ENCODE results near the gene SYNJ2.

SYNJ2 gene

DNA sequence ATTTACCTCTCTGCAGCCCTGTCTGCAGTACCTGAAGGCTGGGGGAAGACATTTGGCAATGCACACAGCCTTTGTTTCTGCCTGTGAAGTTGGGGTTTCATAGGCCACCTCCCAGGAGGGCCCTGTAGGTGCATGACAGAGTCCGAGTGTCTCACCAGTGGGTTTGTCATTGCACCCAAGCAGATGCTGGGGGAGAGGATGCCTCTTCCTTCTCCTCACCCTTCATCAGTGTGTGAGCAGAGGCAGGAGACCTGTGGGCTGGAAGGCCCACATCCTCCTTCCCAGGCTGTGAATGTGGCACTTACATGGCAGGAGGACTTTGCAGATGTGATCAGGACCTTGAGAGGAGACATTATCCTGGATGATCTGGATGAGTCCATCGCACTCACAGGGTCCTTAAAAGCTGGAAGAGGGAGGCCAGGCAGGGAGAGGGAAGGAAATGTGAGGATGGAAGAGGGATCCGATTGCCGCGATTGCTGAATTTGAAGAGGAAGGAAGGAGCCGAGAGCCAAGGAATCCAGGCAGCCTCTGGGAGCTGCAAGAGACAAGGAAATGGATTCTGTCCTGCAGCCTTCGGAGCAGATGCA is 30.4 kb downstream of the SYNJ2 start:
- TF ChIP-seq, protein P1, sequence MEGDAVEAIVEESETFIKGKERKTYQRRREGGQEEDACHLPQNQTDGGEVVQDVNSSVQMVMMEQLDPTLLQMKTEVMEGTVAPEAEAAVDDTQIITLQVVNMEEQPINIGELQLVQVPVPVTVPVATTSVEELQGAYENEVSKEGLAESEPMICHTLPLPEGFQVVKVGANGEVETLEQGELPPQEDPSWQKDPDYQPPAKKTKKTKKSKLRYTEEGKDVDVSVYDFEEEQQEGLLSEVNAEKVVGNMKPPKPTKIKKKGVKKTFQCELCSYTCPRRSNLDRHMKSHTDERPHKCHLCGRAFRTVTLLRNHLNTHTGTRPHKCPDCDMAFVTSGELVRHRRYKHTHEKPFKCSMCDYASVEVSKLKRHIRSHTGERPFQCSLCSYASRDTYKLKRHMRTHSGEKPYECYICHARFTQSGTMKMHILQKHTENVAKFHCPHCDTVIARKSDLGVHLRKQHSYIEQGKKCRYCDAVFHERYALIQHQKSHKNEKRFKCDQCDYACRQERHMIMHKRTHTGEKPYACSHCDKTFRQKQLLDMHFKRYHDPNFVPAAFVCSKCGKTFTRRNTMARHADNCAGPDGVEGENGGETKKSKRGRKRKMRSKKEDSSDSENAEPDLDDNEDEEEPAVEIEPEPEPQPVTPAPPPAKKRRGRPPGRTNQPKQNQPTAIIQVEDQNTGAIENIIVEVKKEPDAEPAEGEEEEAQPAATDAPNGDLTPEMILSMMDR (IDR thresholded peaks at IDR 0.05; ENCODE audit: insufficient read depth, low read length, poor library complexity, severe bottlenecking) = no peak
- H3K27me3 ChIP-seq (replicated peaks; ENCODE audit: control insufficient read depth, insufficient read depth, low read length) = no peaks in the 10 kb centered on the region
- H3K4me3 ChIP-seq (replicated peaks; ENCODE audit: low read depth, low read length) = no peak overlapping the region
- H3K36me3 ChIP-seq (ENCODE audit: control insufficient read depth, insufficient read depth, low read length) = no peaks in the 10 kb centered on the region; the same call in 1 of the 2 replicates
- no peak for DNase-seq (ENCODE audit: extremely low read depth, insufficient read length)

DNA sequence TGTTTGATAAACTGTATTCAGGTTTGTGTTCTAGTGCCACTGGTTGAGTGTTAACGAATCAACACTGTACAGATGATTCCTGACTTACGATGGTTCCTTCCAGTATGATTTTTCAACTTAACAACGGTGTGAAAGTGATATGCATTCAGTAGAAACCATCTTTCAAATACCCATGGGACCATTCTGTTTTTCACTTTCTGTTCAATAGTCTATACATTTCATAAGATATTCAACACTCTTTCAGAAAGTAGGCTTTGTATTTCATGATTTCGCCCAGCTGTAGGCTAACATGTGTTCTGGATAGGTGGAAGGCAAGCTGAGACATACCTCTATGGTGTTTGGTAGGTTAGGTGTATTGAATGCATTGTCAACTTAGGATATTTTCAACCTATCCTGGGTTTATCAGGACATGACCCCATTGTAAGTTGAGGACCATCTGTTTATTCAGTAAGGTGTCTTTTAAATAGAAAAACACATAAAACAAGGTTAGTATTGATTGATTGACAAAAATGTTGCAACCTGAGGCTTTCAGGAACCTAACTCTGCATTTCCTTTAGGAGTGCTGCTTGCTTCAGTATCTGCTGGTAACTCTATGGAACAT is 32.3 kb downstream of the SYNJ2 start:
- Histone ChIP-seq H3K36me3 (ENCODE audit: control insufficient read depth, insufficient read depth, low read length) (no peaks in the 10 kb centered on the region; the same call in none of the 2 replicates), H3K4me3 (replicated peaks; ENCODE audit: low read depth, low read length) (no peak overlapping the region), H3K27me3 (replicated peaks; ENCODE audit: control insufficient read depth, insufficient read depth, low read length) (no peaks in the 10 kb centered on the region)
- TF ChIP-seq, protein P1 (IDR thresholded peaks at IDR 0.05; ENCODE audit: insufficient read depth, low read length, poor library complexity, severe bottlenecking) = no peak
- no peak for DNase-seq (ENCODE audit: extremely low read depth, insufficient read length)

DNA sequence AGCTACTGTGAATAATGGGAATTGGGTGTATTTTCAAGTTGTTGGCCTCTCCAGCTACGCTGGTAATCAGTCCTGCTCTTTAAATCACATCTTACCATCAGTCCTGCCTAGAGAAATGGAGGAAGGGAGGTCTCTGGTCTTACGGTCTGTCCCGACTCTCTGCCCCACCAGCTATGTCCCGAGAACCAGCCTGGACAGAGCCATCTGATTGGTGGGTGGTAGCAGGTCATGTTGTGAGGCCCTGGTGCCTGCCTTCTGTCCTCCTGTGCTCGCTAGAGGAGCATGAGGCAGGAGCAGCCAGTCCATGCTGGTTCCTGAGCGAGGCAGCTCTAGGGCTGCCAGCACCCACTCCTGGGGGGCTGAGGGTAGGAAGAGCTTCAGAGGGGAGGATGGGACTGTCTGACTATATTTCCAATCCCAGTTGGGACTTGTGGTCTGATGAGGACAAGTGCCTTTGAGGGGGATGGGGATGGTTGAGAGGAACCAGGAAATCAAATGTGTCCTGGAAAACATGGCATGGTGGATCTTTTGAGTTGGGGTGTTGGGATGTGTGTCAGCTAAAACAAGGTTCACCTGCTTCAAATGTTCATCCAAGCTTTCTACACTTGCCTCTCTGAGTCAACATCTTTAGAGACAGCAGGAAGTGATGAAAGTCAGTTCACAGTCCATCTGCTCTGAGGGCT is 33.0 kb downstream of the SYNJ2 start:
- TF ChIP-seq, protein P1 (IDR thresholded peaks at IDR 0.05; ENCODE audit: insufficient read depth, low read length, poor library complexity, severe bottlenecking) = no peak
- DNase-seq (ENCODE audit: extremely low read depth, insufficient read length) = no peak
- H3K36me3 ChIP-seq (ENCODE audit: control insufficient read depth, insufficient read depth, low read length) = no peaks in the 10 kb centered on the region; the same call in none of the 2 replicates
- H3K27me3 ChIP-seq (replicated peaks; ENCODE audit: control insufficient read depth, insufficient read depth, low read length) = no peaks in the 10 kb centered on the region
- H3K4me3 ChIP-seq (replicated peaks; ENCODE audit: low read depth, low read length) = no peak overlapping the region

DNA sequence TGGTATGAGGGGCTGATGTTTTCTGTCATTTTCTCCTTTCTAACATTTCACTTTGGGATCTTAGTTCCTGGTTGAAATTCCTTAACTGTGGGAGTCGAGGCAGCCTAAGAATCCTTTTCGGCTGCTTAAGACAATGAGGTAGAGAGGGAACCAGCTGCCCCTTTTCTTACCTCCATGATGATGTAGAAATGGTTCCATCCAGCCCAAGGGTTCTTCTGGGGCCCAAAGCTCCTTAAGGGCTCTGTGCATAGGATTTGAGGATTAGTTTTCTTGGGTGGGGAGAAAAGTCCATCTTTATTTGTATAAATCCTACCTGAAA is 33.5 kb downstream of the SYNJ2 start:
- Histone ChIP-seq H3K4me3 (replicated peaks; ENCODE audit: low read depth, low read length) (no peak overlapping the region), H3K27me3 (replicated peaks; ENCODE audit: control insufficient read depth, insufficient read depth, low read length) (no peaks in the 10 kb centered on the region), H3K36me3 (ENCODE audit: control insufficient read depth, insufficient read depth, low read length) (peaks cover 3% of the 10 kb centered on the region)
- TF ChIP-seq, protein P1 (IDR thresholded peaks at IDR 0.05; ENCODE audit: insufficient read depth, low read length, poor library complexity, severe bottlenecking) = no peak
- no peak for DNase-seq (ENCODE audit: extremely low read depth, insufficient read length)

DNA sequence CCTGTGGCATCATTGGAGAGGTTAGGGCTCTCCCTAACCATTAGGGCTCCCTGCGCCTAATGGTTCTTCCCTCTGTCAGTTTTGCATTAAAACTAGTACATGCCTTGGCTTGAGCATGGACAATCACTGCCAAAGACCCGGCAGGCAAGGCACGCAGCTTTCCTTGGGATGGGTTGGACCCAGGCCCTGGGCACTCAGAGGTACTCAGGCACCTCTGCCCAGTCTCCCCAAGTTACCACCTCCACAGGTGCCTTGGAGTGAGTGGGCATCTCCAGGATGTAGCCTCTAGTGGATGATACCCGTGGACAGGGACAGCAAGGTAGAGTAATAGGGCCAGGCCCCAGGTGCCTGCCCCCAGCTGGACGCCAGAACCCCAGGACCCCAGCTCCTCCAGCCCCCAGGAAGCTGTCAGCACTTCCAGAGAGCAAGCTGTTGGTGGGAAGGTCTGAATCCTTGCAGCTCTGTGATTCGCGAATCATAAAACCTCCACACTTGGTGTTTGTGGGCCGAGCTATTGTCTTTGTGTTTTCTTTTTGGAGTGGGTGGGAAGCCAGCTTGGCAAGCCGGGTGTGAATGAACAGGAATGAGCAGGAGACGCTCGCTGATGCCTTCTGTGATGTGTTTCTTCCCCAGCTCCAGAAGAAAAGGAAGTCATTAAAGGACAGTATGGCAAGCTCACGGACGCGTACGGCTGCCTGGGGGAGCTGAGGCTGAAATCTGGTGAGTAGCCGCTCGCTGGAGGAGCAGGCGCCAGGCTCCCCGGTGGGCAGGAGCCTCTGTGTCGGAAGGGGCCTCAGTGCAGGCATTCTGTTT is 35.1 kb downstream of the SYNJ2 start:
- no peak overlapping the region for H3K4me3 ChIP-seq (replicated peaks; ENCODE audit: low read depth, low read length)
- DNase-seq (ENCODE audit: extremely low read depth, insufficient read length) = no peak
- no peaks in the 10 kb centered on the region for H3K27me3 ChIP-seq (replicated peaks; ENCODE audit: control insufficient read depth, insufficient read depth, low read length)
- TF ChIP-seq, protein P1 (IDR thresholded peaks at IDR 0.05; ENCODE audit: insufficient read depth, low read length, poor library complexity, severe bottlenecking) = no peak
- H3K36me3 ChIP-seq (ENCODE audit: control insufficient read depth, insufficient read depth, low read length) = peaks cover 5% of the 10 kb centered on the region

All from GM06990 (cell line).